ENCODE results near the gene ACHE. TPM values are rescaled to one million over a fixed set of nuclear protein-coding genes. Genes with fewer than 3 reads are reported as not detected.

ACHE gene
- polyA plus RNA-seq, 1 of the 3 experiments (the other 2 are of a cell fraction) = 1.8 TPM

- peak overlapping the region; percentile 92 to 95 for H3K27ac ChIP-seq (ENCODE audit: low read depth in 2 of 2, low read length in 1 of 2)
- POLR2A ChIA-PET = interaction anchor here (2.0 to 5.8 kb wide), 2 partner anchors 12 to 14 kb away, joined by 7 to 126 read pairs; partner anchors contain the start of gene UFSP1
- peaks cover 33% of the 10 kb centered on the region for H4K20me1 ChIP-seq (ENCODE audit: insufficient read depth)
- H3K4me3 ChIP-seq (ENCODE audit: low read depth in 2 of 2, low read length in 1 of 2) = peak overlapping the region; percentile 65 to 93
- no peaks in the 10 kb centered on the region for H3K9me3 ChIP-seq
- H2AFZ ChIP-seq (ENCODE audit: low read depth) = peak overlapping the region; percentile 48
- peaks cover 8 to 31% of the 10 kb centered on the region in 2 experiments for H3K36me3 ChIP-seq (replicated peaks in 1 of 2; ENCODE audit: control insufficient read depth in 1 of 2, insufficient read depth in 2 of 2, low read length in 1 of 2)
- no peaks in the 10 kb centered on the region for H3K27me3 ChIP-seq (ENCODE audit: insufficient read depth)
- no peaks in the 10 kb centered on the region for H3K9me2 ChIP-seq
- peaks cover 38% of the 10 kb centered on the region for H3K79me2 ChIP-seq (ENCODE audit: insufficient read depth)
- peak overlapping the region; percentile 84 for H3K4me2 ChIP-seq
- H3K4me1 ChIP-seq (ENCODE audit: control insufficient read depth in 1 of 2, insufficient read depth in 2 of 2, low read depth in 1 of 2, low read length in 1 of 2) = peaks cover 13 to 17% of the 10 kb centered on the region in 2 experiments; a peak in 3 of 4 replicates
- TF ChIP-seq MEF2A (IDR thresholded peaks at IDR 0.05; ENCODE audit: borderline replicate concordance, low read depth) (no peak), GATA2 (CRISPR knock-in tag; IDR thresholded peaks at IDR 0.05) (no peak), EP300 (IDR thresholded peaks at IDR 0.05; ENCODE audit: borderline replicate concordance in 1 of 2, low read depth in 1 of 2, low read length in 1 of 2) (no peak), FOSL2 (IDR thresholded peaks at IDR 0.05; ENCODE audit: borderline replicate concordance, low read depth) (no peak), TEAD4 (IDR thresholded peaks at IDR 0.05; ENCODE audit: borderline replicate concordance, insufficient read depth) (no peak), TCF12 (IDR thresholded peaks at IDR 0.05) (no peak), JUND (IDR thresholded peaks at IDR 0.05) (no peak), RFX5 (IDR thresholded peaks at IDR 0.05; ENCODE audit: low read length) (no peak), POLR2AphosphoS5 (IDR thresholded peaks at IDR 0.05; ENCODE audit: low read depth, low read length) (no peak), ZBTB33 (IDR thresholded peaks at IDR 0.05; ENCODE audit: borderline replicate concordance, low read depth) (no peak), FOXM1 (IDR thresholded peaks at IDR 0.05; ENCODE audit: low read depth) (no peak), NFIC (IDR thresholded peaks at IDR 0.05; ENCODE audit: borderline replicate concordance) (no peak), USF1 (IDR thresholded peaks at IDR 0.05; ENCODE audit: borderline replicate concordance, low read depth) (no peak), GABPA (IDR thresholded peaks at IDR 0.05; ENCODE audit: low read depth) (no peak), MAX (IDR thresholded peaks at IDR 0.05; ENCODE audit: low read depth) (no peak), RCOR1 (IDR thresholded peaks at IDR 0.05; ENCODE audit: low read length) (no peak), CTCF (IDR thresholded peaks at IDR 0.05) (no peak), IRF3 (IDR thresholded peaks at IDR 0.05; ENCODE audit: low read depth, low read length) (no peak), SMC3 (IDR thresholded peaks at IDR 0.05; ENCODE audit: low read depth, low read length) (no peak)
- DNase-seq = no peak
- 88% methylated on average over 10 of the region's 10 CpGs for whole genome bisulfite sequencing (ENCODE audit: low lambda C conversion rate)
- H3K9ac ChIP-seq = peak overlapping the region; percentile 89
- H3F3A ChIP-seq (replicated peaks; ENCODE audit: insufficient read depth) = peaks cover 21% of the 10 kb centered on the region
- CTCF ChIA-PET = interaction anchor here (1.4 to 5.5 kb wide), 3 partner anchors 10 to 74 kb away, joined by 4 to 37 read pairs (median 5); partner anchors contain the start of gene SLC12A9
Measured at GRCh38 chr7:100873599-100874299, 21.9 kb downstream of the ACHE start.

Measured in SK-N-SH (cell line).